Testis (tissue), 3 donors: ENCODE measurements around the gene PRRT3. TPM values are rescaled to one million over a fixed set of nuclear protein-coding genes. Genes with fewer than 3 reads are reported as not detected.
"Not testable (repeated sequence)": the region's sequence is repeated elsewhere in the genome, so short reads cannot be mapped to it uniquely, and the experiment has no call there.

Experiments
- DNase-seq: peaks from one replicate; pipeline ENCODE4 v3.0.0-alpha.2; 2019
- H3K27ac ChIP-seq, 2 donors: fragments of 200-600 bp; sonication (generic); one replicate each; pipeline ENCODE4 v1.5.1; 2019
- H3K27me3 ChIP-seq: fragments of 200-600 bp; sonication (generic); one replicate; pipeline ENCODE4 v1.5.1; 2019
- H3K36me3 ChIP-seq: fragments of 200-600 bp; sonication (generic); one replicate; pipeline ENCODE4 v1.5.1; 2017; ENCODE audit warnings: low read depth; ENCODE audit errors: missing control alignments
- H3K4me1 ChIP-seq: fragments of 200-600 bp; sonication (generic); one replicate; pipeline ENCODE4 v1.5.1; 2019
- H3K4me3 ChIP-seq, 2 donors: fragments of 200-600 bp; sonication (generic); one replicate each; pipeline ENCODE4 v1.5.1; 2017 to 2019
- H3K9me3 ChIP-seq: fragments of 200-600 bp; sonication (generic); one replicate; pipeline ENCODE4 v1.5.1; 2017
- POLR2A ChIP-seq: fragments of 450-650 bp; IDR thresholded peaks from one replicate; pipeline ENCODE4 v1.6.1; 2017; ENCODE audit warnings: antibody characterized with exemption, mild to moderate bottlenecking, moderate library complexity
- WGBS, 2 donors: methylation state at CpG; one replicate each; pipeline ENCODE4 v1.1.5; 2018; 5-methylcytosine and 5-hydroxymethylcytosine counted together
- intact Hi-C: fragments of 100-400 bp; cut with DNase I; formaldehyde crosslinking; loops from one replicate; pipeline ENCODE4 v1.15.1; 2023; ENCODE audit warnings: low total_unique reads
- polyA plus RNA-seq: library from polyadenylated mRNA; stranded (reverse); fragments of 350-450 nt; fragmentation: Illumina TruSeq; extraction: RNeasy Lipid Tissue Mini Kit (QIAGEN cat#74804); gene quantifications from one replicate; pipeline ENCODE4 v1.2.3, GENCODE V29; 2014; ENCODE audit warnings: low read depth, low replicate concordance; ENCODE audit not compliant: insufficient read depth
- total RNA-seq, 2 donors: library from RNA; depleted of rRNA; stranded (reverse); fragments of >200 nt; gene quantifications; one replicate each; pipeline ENCODE4 v1.2.3, GENCODE V29; 2016
- TF ChIP-seq, protein P1 (sequence below), 3 experiments: fragments of 450-650 bp in 2 of 3; fragments of 200-600 bp in 1 of 3; sonication (generic) in 1 of 3; IDR thresholded peaks; one replicate each; pipeline ENCODE4 v1.5.1; 2016 to 2019; ENCODE audit warnings: antibody characterized with exemption in 3 of 3, mild to moderate bottlenecking in 2 of 3, moderate library complexity in 1 of 3

PRRT3 gene
- total and polyA plus RNA-seq, 3 donors from 2014 or later = 6.6 to 7.6 (median 7.2) TPM

DNA sequence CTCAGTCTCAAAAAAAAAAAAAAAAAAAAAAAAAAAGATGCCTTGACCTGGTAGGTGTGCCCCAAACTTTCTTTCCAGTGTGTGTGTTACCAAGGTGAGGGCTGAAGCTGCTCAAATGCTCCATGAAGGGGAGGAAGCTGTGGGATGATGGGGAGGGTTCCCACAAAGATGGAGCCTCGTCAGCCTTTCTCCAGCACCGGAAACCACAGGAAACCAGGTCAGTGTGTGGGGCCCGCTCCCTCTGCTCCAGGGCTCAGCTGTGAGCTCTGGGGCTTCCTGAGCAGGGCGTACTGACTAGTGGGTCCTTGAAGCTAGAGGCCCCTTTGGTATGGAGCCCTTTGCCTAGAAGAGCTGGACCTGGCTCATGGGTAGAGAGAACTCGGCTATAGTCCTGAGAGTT, 50.2 kb downstream of the PRRT3 start:
- Histone ChIP-seq H3K4me3 (no peak overlapping the region), H3K9me3 (no peaks in the 10 kb centered on the region), H3K36me3 (no peaks in the 10 kb centered on the region), H3K4me1 (peaks cover 4% of the 10 kb centered on the region), H3K27ac (no peak overlapping the region), H3K27me3 (no peaks in the 10 kb centered on the region)
- 77 to 94% methylated on average over 3 to 5 of the region's 5 CpGs for WGBS, 2 donors
- DNase-seq = no peak
- intact Hi-C loops = no loop called here
- no peak for TF ChIP-seq POLR2A
- TF ChIP-seq, protein P1, sequence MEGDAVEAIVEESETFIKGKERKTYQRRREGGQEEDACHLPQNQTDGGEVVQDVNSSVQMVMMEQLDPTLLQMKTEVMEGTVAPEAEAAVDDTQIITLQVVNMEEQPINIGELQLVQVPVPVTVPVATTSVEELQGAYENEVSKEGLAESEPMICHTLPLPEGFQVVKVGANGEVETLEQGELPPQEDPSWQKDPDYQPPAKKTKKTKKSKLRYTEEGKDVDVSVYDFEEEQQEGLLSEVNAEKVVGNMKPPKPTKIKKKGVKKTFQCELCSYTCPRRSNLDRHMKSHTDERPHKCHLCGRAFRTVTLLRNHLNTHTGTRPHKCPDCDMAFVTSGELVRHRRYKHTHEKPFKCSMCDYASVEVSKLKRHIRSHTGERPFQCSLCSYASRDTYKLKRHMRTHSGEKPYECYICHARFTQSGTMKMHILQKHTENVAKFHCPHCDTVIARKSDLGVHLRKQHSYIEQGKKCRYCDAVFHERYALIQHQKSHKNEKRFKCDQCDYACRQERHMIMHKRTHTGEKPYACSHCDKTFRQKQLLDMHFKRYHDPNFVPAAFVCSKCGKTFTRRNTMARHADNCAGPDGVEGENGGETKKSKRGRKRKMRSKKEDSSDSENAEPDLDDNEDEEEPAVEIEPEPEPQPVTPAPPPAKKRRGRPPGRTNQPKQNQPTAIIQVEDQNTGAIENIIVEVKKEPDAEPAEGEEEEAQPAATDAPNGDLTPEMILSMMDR (IDR thresholded peaks at IDR 0.05) = no peak

DNA sequence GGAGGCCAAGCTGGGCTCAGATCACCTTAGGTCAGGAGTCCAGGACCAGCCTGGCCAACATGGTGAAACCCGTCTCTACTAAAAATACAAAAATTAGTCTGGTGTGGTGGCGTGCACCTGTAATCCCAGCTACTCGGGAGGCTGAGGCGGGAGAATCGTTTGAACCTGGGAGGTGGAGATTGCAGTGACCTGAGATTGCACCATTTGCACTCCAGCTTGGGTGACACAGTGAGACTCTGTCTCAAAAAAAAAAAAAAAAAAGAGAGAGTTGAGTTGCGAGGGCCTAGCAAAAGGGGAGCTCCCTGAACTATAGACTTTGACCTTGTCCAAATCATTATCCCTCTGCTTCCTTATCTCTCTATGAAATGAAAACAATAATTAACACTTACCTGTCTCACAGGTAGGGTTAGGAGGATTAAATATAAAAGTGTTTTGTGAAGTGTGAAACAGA, 51.2 kb downstream of the PRRT3 start:
- intact Hi-C loops, H3K4me1 ChIP-seq, H3K36me3 ChIP-seq, DNase-seq, H3K27ac ChIP-seq, H3K27me3 ChIP-seq, H3K9me3 ChIP-seq, H3K4me3 ChIP-seq: not testable (repeated sequence)
- WGBS, 2 donors = 87 to 93% methylated on average over 6 of the region's 6 CpGs

DNA sequence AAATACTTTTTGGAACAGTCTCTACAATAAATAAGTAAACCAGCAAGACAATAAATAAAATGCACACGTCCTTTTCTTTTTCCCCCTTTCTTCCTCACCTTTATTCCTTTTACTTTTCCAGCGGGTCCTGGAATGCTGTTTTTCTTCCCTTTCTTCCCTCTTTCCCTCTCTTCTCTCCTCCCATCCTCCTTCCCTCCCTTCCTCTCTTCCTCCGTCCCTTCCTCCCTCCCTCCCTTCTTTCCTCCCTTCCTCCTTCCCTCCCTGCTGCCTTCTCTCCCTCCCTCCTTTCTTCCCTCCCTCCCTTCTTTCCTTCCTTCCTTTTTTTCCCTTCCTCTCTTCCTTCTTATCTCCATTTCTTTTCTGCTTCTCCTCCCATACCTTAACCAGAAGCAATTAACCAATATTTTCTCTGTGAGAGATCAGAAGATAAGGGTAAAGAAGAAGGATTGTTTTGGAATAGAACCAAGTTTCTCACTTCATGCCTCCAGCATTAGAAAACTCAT, 52.9 kb downstream of the PRRT3 start:
- Histone ChIP-seq H3K9me3 (no peaks in the 10 kb centered on the region), H3K4me3 (no peak overlapping the region), H3K27me3 (no peaks in the 10 kb centered on the region), H3K36me3 (no peaks in the 10 kb centered on the region), H3K4me1 (peaks cover 4% of the 10 kb centered on the region), H3K27ac (no peak overlapping the region)
- 75 to 76% methylated on average over 3 of the region's 3 CpGs for WGBS, 2 donors
- DNase-seq = no peak
- intact Hi-C loops = no loop called here
- TF ChIP-seq POLR2A = no peak
- TF ChIP-seq, protein P1 (IDR thresholded peaks at IDR 0.05) = no peak

DNA sequence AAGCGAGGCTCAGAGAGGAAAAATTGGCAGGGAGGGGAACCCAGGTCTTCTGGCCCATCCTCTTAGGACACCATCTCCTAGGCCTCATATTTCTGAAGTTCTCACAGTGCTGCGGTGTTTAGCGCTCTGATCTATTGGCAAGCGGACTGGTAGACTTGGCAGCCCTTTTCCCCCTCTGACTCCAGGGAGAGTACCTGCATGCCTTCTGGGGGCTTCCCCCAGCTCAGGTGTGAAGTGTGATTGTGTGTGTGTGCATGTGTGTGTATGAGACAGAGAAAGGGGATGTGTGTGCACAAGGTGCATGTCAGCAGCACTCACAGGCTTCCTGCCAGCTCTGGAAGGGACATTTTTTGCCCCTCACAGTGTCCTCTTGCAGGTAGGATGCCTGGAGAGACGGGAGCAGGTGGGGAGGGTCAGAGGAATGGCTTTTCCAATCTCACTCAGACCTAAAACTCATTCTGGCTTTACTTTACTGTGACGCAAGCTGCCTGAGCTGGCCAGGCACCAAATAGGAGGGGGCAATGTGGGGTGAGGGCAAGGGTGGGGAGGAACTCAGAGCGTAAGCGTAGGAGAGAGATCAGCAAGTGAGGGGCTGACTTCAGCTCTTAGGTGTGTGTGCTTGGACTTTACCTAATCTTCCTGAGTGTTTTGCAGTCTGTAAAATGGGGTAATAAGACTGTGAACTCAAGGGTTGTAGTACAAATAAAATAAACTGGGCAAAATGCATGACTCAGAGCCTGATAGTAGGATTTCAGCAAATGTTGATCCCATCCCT, 53.6 kb downstream of the PRRT3 start:
- Histone ChIP-seq H3K27ac (no peak overlapping the region), H3K4me3 (no peak overlapping the region), H3K9me3 (no peaks in the 10 kb centered on the region), H3K27me3 (no peaks in the 10 kb centered on the region), H3K36me3 (no peaks in the 10 kb centered on the region), H3K4me1 (peaks cover 4% of the 10 kb centered on the region)
- intact Hi-C loops = no loop called here
- 78 to 82% methylated on average over 8 of the region's 8 CpGs for WGBS, 2 donors
- no peak for DNase-seq
- TF ChIP-seq, protein P1 (IDR thresholded peaks at IDR 0.05) = no peak
- TF ChIP-seq POLR2A = no peak

DNA sequence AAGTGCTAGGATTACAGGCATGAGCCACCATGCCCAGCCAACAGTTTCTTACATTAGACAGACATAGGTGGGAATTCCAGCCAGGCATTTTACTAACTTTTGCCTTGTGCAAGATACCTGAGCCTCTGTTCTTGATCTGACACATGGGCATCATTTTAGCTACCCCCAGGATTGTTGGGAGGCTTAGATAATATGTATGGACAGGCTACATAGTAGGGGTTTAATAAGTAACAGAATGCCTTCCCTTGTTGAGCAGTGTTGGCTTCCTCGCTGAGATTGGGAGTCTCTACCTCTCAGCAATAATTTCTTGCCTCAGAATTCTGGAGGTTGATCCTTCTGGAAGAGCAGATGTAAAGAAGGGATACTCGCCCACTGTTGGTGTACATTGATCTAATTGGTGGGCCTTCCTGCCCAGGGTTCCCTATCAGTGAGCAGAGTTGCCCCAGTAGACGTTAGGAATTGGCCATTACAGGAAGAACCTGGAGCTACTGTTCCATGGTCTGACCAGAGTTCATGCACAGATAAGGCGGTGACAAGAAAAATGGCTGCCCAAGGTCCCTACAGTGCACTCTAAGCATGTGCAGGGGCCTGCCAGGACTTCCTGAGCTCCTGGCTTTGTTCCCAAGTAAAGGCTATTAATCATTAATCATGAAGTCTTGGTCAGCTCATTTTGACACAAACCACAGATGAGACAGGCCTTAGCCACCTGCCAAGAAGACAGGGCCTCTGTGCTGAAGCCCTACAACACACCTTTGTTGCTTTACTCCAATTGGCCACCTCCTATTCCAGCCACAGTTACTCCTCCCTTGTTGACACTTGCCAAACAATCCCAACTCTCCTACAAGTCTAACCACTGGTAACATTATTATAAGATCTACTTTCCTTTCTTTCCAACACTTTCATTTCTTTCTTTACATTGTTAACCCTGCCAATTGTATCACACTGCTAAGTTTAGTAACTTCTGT, 54.5 kb downstream of the PRRT3 start:
- H3K27me3 ChIP-seq = no peaks in the 10 kb centered on the region
- H3K4me1 ChIP-seq = peaks cover 4% of the 10 kb centered on the region
- no peaks in the 10 kb centered on the region for H3K9me3 ChIP-seq
- H3K27ac ChIP-seq = no peak overlapping the region
- no peaks in the 10 kb centered on the region for H3K36me3 ChIP-seq
- TF ChIP-seq, protein P1 (IDR thresholded peaks at IDR 0.05) = no peak
- TF ChIP-seq POLR2A = no peak
- DNase-seq = no peak
- no peak overlapping the region for H3K4me3 ChIP-seq
- intact Hi-C loops = no loop called here
- WGBS, 2 donors = 73 to 81% methylated on average over 4 of the region's 4 CpGs

DNA sequence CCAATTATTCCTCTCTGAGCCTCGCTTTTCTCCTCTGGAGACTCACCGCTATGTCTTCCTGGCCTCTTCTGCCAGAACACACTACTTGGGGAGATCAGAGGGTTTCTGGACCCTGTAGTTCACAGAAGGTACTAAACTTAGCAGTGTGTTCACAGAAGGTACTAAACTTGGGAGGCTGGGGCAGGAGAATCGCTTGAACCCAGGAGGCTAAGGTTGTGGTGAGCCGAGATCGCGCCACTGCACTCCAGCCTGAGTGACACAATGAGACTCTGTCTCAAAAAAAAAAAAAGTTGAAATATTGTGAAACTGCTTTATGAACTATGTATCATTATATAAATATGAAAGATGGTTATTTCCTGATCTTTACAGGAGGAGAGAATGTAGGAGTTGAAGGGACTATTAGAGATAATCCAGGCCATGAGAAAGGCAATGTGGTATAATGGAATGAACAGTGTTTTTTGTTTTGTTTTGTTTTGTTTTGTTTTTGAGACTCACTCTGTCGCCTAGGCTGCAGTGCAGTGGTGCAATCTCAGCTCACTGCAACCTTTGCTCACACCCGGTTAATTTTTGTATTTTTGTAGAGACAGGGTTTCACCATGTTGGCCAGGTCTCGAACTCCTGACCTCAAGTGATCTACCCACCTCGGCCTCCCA, 55.3 kb downstream of the PRRT3 start:
- H3K36me3 ChIP-seq, H3K27ac ChIP-seq, intact Hi-C loops, H3K4me3 ChIP-seq, H3K4me1 ChIP-seq, H3K9me3 ChIP-seq, DNase-seq, H3K27me3 ChIP-seq: not testable (repeated sequence)
- 95 to 96% methylated on average over 10 of the region's 10 CpGs for WGBS, 2 donors

DNA sequence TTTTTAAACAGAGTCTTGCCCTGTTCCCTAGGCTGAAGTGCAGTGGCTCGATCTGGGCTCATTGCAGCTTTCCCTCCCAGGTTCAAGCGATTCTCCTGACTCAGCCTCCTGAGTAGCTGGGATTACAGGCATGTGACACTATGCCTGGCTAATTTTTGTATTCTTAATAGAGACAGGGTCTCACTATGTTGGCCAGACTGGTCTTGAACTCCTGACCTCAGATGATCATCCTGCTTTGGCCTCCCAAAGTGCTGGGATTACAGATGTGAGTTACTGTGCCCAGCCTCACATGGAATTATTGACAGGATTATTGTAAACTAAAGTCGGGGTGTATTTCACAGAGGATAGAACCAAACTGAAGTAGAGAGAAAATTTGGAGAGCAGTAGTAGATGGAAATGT, 56.5 kb downstream of the PRRT3 start:
- H3K4me1 ChIP-seq, H3K27me3 ChIP-seq, H3K27ac ChIP-seq, H3K9me3 ChIP-seq, H3K36me3 ChIP-seq, H3K4me3 ChIP-seq, DNase-seq, intact Hi-C loops: not testable (repeated sequence)
- 90 to 93% methylated on average over 3 of the region's 3 CpGs for WGBS, 2 donors
